DMS114 treated with DMSO at 0.1 percent for 48 hours (cell line): Measurements from ENCODE around the gene PSMD11.
"Not testable (repeated sequence)": the region's sequence is repeated elsewhere in the genome, so short reads cannot be mapped to it uniquely, and the experiment has no call there.

Source experiments
- DNase-seq: peaks from one replicate; lab custom pipeline; 2025; ENCODE audit not compliant: unreplicated experiment; lab: John Stamatoyannopoulos, UW

PSMD11 gene

GRCh38 chr17:32444301-32445073 lies at the start of gene PSMD11:
Gene PSMD11, plus strand, starts transcription at chr17:32444510. Its CDS starts 14 bp downstream, at chr17:32444524.
- DNase-seq: peak; percentile 83

DNA sequence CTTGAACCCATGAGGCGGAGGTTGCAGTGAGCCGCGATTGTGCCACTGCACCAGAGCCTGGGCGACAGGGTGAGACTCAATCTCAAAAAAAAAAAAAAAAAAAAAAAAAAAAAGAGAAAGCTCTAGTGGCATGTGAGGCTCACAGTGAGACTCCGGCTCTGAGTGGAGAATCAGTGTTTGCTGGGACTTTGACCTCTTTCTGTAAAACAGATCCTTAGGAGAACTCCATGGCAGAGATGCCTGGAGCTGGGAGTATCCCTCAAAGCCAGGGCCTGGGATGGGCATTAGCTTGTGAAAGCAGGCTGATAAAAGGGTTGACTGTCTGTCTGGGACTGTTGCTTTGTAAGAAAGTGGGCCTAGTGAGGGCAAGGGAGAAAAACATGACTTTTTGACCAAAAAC lies 48.0 kb upstream of the PSMD11 start:
- no peak for DNase-seq

- no peak for DNase-seq
These were observed 45.4 kb upstream of the PSMD11 start for GRCh38 chr17:32398946-32399345.

GRCh38 chr17:32410085-32410484 lies 34.2 kb upstream of the PSMD11 start:
- DNase-seq: not testable (repeated sequence)

- DNase-seq: no peak
These were observed 17.4 kb upstream of the PSMD11 start for GRCh38 chr17:32426894-32427293.

GRCh38 chr17:32429598-32429997 lies 14.7 kb upstream of the PSMD11 start:
- DNase-seq: no peak

DNA sequence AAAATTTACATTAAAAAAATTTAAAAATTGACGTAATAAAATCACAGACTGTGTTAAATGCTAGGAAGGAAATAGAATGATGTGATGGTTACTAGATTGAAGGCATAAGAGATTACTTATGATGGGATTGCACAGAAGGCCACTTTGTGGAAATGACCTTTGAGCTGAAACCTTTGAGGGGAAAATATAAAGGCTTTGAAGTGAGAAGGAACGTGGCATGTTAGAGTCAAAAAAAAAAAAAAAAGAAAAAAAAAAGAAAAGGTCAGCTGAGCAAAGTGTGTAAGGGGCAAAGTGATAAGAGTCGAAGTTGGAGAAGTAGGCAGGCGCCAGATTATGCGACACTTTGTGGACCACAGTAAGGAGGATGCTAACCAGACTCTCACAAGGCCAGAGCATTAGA lies 3.6 kb upstream of the PSMD11 start:
- no peak for DNase-seq

- no peak for DNase-seq
These were observed 2.4 kb upstream of the PSMD11 start for GRCh38 chr17:32441886-32442285.

DNA sequence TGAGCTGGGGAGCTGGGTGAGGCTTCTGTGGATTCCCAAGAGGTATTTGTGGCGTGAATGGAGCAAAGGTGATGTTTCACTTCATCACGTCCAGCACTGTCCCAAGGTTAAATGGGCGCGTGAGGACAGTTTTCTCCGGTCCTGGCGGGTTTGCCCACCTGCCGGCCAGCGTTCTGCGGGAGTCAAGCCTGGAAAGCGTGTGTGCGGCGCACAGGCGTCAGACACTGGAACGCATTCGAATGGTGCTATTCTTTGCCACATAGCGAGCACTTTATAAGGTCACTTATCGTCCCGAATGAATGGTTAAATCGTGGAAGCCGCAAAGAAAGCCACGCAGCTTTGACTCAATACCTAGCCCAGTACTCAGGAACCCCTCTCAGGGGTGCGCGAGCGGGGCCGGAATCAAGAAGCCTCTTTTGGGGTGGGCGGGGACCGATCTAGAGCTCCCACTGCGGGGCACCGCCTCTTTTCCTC lies 446 bp upstream of the PSMD11 start:
- no peak for DNase-seq

GRCh38 chr17:32445074-32445415 lies 735 bp downstream of the PSMD11 start:
- DNase-seq: peak; percentile 10

DNA sequence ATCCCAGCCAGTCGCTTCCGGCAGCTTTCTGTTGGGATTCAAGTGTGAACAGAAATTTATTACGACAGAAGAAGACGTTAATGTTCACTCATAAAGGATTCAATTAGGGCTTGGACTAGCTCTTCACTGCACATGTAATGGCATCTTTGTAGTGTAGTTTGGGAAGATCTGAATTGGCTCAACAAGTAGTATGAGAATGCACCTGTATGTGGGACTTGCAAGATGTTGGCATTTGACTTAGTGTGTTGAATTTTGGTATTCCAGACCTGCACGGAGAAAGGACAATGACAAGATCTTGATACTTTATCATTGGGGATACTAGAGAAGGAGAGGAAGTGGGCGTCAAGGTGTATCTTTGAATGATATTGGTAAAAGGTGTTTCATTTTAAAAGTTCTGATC lies 1.2 kb downstream of the PSMD11 start:
- DNase-seq: no peak

GRCh38 chr17:32445971-32446370 lies 1.7 kb downstream of the PSMD11 start:
- DNase-seq: no peak

GRCh38 chr17:32446949-32447348 lies 2.6 kb downstream of the PSMD11 start:
- no peak for DNase-seq

GRCh38 chr17:32449963-32450362 lies 5.7 kb downstream of the PSMD11 start:
- no peak for DNase-seq

GRCh38 chr17:32450379-32450778 lies 6.1 kb downstream of the PSMD11 start:
- DNase-seq: not testable (repeated sequence)

GRCh38 chr17:32451879-32452278 lies 7.6 kb downstream of the PSMD11 start:
- no peak for DNase-seq

GRCh38 chr17:32452281-32452680 lies 8.0 kb downstream of the PSMD11 start:
- DNase-seq: no peak

- no peak for DNase-seq
These were observed 9.1 kb downstream of the PSMD11 start for GRCh38 chr17:32453370-32453769.

- no peak for DNase-seq
These were observed 14.1 kb downstream of the PSMD11 start for GRCh38 chr17:32458371-32458770.

DNA sequence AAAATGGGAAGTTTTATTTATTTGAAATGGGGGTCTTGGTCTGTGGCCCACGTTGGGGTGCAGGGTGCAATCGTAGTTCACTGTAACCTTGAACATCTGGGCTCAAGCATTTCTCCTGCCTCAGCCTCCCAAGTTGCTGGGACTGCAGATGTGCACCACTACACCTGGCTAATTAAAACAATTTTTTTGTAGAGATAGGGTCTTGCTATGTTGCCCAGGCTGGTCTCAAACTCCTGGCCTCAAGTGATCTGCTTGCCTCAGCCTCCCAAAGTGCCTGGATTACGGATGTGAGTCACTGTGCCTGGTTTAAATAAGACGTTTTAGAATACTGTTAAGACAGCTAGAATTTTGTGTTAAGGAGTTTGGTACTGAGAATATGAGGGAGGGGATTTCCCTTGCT lies 15.7 kb downstream of the PSMD11 start:
- DNase-seq: no peak

DNA sequence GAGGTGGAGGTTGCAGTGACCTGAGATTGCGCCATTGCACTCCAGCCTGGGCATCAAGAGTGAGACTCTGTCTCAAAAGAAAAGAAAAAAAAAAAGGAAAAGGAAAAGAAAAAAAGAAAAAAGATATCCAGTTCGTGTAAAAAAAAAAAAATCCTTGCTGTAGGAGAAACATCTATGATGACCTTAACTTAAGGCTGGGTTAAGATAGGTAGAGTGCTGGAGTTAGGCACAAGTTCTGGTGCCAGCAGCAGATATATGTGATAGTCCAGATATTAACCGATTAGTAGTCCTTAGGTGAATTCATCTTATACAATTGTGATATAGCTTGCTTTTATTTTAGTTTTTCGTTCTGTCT lies 17.2 kb downstream of the PSMD11 start:
- peak; percentile 26 for DNase-seq

DNA sequence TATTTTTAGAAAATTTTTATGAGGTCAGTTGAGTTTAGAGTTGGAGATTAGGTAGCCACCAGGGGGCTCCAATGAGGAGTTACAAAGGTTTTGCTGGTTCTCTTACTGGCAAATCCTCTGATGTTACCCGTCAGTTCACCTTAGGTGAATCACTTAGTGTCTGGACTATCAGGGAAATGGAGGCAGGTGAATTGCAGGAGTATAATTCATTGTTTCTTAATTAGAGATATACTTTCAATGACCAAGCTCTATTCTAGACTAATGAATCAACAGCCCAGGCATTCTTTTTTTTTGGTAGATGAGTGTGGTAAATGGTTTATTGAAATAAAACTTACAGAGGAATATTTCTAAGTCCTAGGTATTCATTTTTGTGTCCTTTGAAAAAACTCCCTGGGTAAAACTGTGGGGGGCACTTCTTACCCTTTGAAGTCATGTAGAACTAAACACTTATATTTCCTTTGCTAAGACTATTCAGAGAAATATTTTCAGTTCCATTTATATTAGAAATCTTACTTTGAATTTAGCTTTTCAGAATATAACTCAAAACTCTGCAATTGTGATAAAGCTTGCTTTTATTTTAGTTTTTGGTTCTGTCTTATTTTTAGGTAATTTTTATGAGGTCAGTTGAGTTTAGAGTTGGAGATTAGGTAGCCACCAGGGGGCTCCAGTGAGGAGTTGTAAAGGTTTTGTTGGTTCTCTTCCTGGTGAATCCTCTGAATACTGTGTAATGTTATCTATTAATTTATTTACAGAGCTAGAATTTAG lies 17.7 kb downstream of the PSMD11 start:
- peak; percentile 28 for DNase-seq
